Measurements from ENCODE around the gene LEF1.

- TF ChIP-seq FOXM1 (IDR thresholded peaks at IDR 0.05; ENCODE audit: low read depth) (no peak), FOXM1 (CRISPR knock-in tag; IDR thresholded peaks at IDR 0.05; ENCODE audit: low read depth) (no peak), EZH2 (IDR thresholded peaks at IDR 0.05; ENCODE audit: borderline replicate concordance, low read depth, low read length) (no peak), FOXP1 (CRISPR knock-in tag; IDR thresholded peaks at IDR 0.05) (no peak), ETV6 (IDR thresholded peaks at IDR 0.05; ENCODE audit: borderline replicate concordance in 1 of 2, low read depth in 2 of 2, low read length in 1 of 2) (no peak), ETV6 (CRISPR knock-in tag; IDR thresholded peaks at IDR 0.05; ENCODE audit: borderline replicate concordance) (no peak), ZNF592 (IDR thresholded peaks at IDR 0.05) (no peak), ELF1 (tag; IDR thresholded peaks at IDR 0.05) (no peak), SREBF2 (CRISPR knock-in tag; IDR thresholded peaks at IDR 0.05) (no peak)
These were observed 120.6 kb downstream of the LEF1 start for GRCh38 chr4:108048157-108048556.

Data from K562 (cell line).